GM18951 (cell line): ENCODE measurements around the gene FGD3.

ENCODE experiments used
- POLR2A ChIP-seq: IDR thresholded peaks from 4 replicates; pipeline ENCODE4 v1.6.1; 2011; ENCODE audit warnings: mild to moderate bottlenecking; ENCODE audit not compliant: insufficient read length, insufficient read depth; ENCODE audit errors: extremely low read depth
- in situ Hi-C: fragments of 300-500 bp; cut with MboI; formaldehyde crosslinking; loops from one replicate; pipeline ENCODE4 v1.12.0; 2022; ENCODE audit warnings: low sequenced_read_pairs, mixed read lengths, inconsistent platforms; ENCODE audit not compliant: unreplicated experiment

FGD3 gene

GRCh38 chr9:92963831-92964606 is 16.7 kb downstream of the FGD3 start:
- TF ChIP-seq POLR2A = peak; percentile 65
- in situ Hi-C loops = no loop called here

- no peak for TF ChIP-seq POLR2A
- in situ Hi-C loops = no loop called here
These were observed 17.3 kb downstream of the FGD3 start for GRCh38 chr9:92964607-92965060.

GRCh38 chr9:92965061-92965758 is 17.9 kb downstream of the FGD3 start:
- TF ChIP-seq POLR2A = peak; percentile 39
- in situ Hi-C loops = no loop called here

- no peak for TF ChIP-seq POLR2A
- in situ Hi-C loops = no loop called here
These were observed 18.6 kb downstream of the FGD3 start for GRCh38 chr9:92965759-92966517.

- in situ Hi-C loops = no loop called here
- no peak for TF ChIP-seq POLR2A
These were observed 19.1 kb downstream of the FGD3 start for GRCh38 chr9:92966518-92966800.

- no peak for TF ChIP-seq POLR2A
- in situ Hi-C loops = no loop called here
These were observed 20.8 kb downstream of the FGD3 start for GRCh38 chr9:92968081-92968480.

- no peak for TF ChIP-seq POLR2A
- in situ Hi-C loops = no loop called here
These were observed 22.5 kb downstream of the FGD3 start for GRCh38 chr9:92969516-92970466.

GRCh38 chr9:92970467-92970923 is 23.2 kb downstream of the FGD3 start:
- TF ChIP-seq POLR2A = no peak
- in situ Hi-C loops = no loop called here

- no peak for TF ChIP-seq POLR2A
- in situ Hi-C loops = no loop called here
These were observed 23.8 kb downstream of the FGD3 start for GRCh38 chr9:92971121-92971520.

- no peak for TF ChIP-seq POLR2A
- in situ Hi-C loops = no loop called here
These were observed 24.5 kb downstream of the FGD3 start for GRCh38 chr9:92971776-92972175.

- TF ChIP-seq POLR2A = no peak
- in situ Hi-C loops = no loop called here
These were observed 26.4 kb downstream of the FGD3 start for GRCh38 chr9:92973700-92974099.

- TF ChIP-seq POLR2A = no peak
- in situ Hi-C loops = no loop called here
These were observed 26.9 kb downstream of the FGD3 start for GRCh38 chr9:92974161-92974661.
